OCI-LY7 (cell line): Measurements from ENCODE around the gene PLXNB1. TPM values are rescaled to one million over a fixed set of nuclear protein-coding genes. Genes with fewer than 3 reads are reported as not detected.
"Not testable (repeated sequence)": the region's sequence is repeated elsewhere in the genome, so short reads cannot be mapped to it uniquely, and the experiment has no call there.

Experiments
- BruUV-seq: library from RNA; stranded (reverse); fragments of 400-500 nt; replicated peaks from 2 replicates; lab custom pipeline; 2021; lab: Mats Ljungman, UMichigan
- CTCF ChIA-PET: fragments of 300-600 bp; sonication (Branson Sonifier 250); formaldehyde crosslinking; loops from one replicate; lab custom pipeline; 2022; ENCODE audit warnings: antibody characterized with exemption; ENCODE audit not compliant: unreplicated experiment; lab: Charles Lee
- POLR2A ChIA-PET: fragments of 300-600 bp; sonication (Branson Sonifier 250); formaldehyde crosslinking; loops from one replicate; lab custom pipeline; 2022; ENCODE audit warnings: antibody characterized with exemption; lab: Charles Lee
- DNase-seq: peaks from one replicate; pipeline ENCODE4 v3.0.0-alpha.2; 2015; ENCODE audit warnings: low spot score
- H2AFZ ChIP-seq: fragments of 200-600 bp; sonication (generic), shearing (Covaris generic); 2 replicates; pipeline ENCODE4 v1.6.1; 2014; ENCODE audit warnings: mild to moderate bottlenecking, antibody characterized with exemption, low read length, moderate library complexity
- H3K27ac ChIP-seq: fragments of 200-600 bp; sonication (generic); 2 replicates; pipeline ENCODE4 v1.5.1; 2014; ENCODE audit warnings: mixed run types, low read depth, mild to moderate bottlenecking, moderate library complexity, low read length, inconsistent platforms; ENCODE audit not compliant: poor library complexity, severe bottlenecking
- H3K36me3 ChIP-seq: fragments of 200-600 bp; sonication (generic); 2 replicates; pipeline ENCODE4 v1.6.1; 2014; ENCODE audit warnings: mild to moderate bottlenecking, antibody characterized with exemption, low read length, moderate library complexity, mixed read lengths; ENCODE audit not compliant: insufficient read depth
- H3K4me1 ChIP-seq: fragments of 200-600 bp; sonication (generic); 2 replicates; pipeline ENCODE4 v1.5.1; 2014; ENCODE audit warnings: mild to moderate bottlenecking, low read length; ENCODE audit not compliant: insufficient read depth, poor library complexity, severe bottlenecking
- H3K4me2 ChIP-seq: fragments of 200-600 bp; sonication (generic); 2 replicates; pipeline ENCODE4 v1.6.1; 2014; ENCODE audit warnings: mild to moderate bottlenecking, low read length
- H3K4me3 ChIP-seq: fragments of 200-600 bp; sonication (generic); 2 replicates; pipeline ENCODE4 v1.5.1; 2014; ENCODE audit warnings: mild to moderate bottlenecking, low read depth, low read length; ENCODE audit not compliant: poor library complexity, severe bottlenecking
- H3K79me2 ChIP-seq: fragments of 200-600 bp; sonication (generic); 2 replicates; pipeline ENCODE4 v1.6.1; 2016; ENCODE audit warnings: low read depth, mild to moderate bottlenecking, low read length, moderate library complexity, mixed read lengths; ENCODE audit not compliant: insufficient read depth
- H3K9me2 ChIP-seq: fragments of 200-600 bp; sonication (generic); 2 replicates; pipeline ENCODE4 v1.6.1; 2016; ENCODE audit warnings: mild to moderate bottlenecking, low read length, mixed read lengths; ENCODE audit not compliant: insufficient read depth
- H3K9me3 ChIP-seq: fragments of 200-600 bp; sonication (generic); 2 replicates; pipeline ENCODE4 v1.6.1; 2014; ENCODE audit warnings: mild to moderate bottlenecking, mixed run types, low read length, mixed read lengths
- H4K20me1 ChIP-seq: fragments of 200-600 bp; sonication (generic); 2 replicates; pipeline ENCODE4 v1.6.1; 2014; ENCODE audit warnings: mild to moderate bottlenecking, antibody characterized with exemption, low read length, moderate library complexity, mixed read lengths; ENCODE audit not compliant: insufficient read depth
- EZH2phosphoT487 ChIP-seq: fragments of 200-600 bp; sonication (generic); IDR thresholded peaks from 2 replicates; pipeline ENCODE4 v1.6.1; 2018; ENCODE audit warnings: low read depth, borderline replicate concordance, mild to moderate bottlenecking, mixed run types, antibody characterized with exemption, low read length, moderate library complexity, mixed read lengths
- intact Hi-C: fragments of 100-400 bp; cut with micrococcal nuclease; formaldehyde crosslinking; loops from one replicate; pipeline ENCODE4 v1.10.0; 2022; ENCODE audit not compliant: unreplicated experiment
- total RNA-seq, 2 experiments: library from RNA; depleted of rRNA in 1 of 2; stranded (reverse); fragments of >200 nt in 1 of 2; shearing (Covaris generic) in 1 of 2; gene quantifications; 2 replicates each; pipeline ENCODE4 v1.2.3, GENCODE V29; 2014 to 2022
- TF ChIP-seq, protein P1 (sequence below): fragments of 200-600 bp; sonication (generic); conservative IDR thresholded peaks from 2 replicates; pipeline ENCODE4 v1.5.1; 2014; ENCODE audit warnings: mild to moderate bottlenecking, antibody characterized with exemption, low read length, moderate library complexity, mixed read lengths

PLXNB1 gene
- total RNA-seq, 2 experiments from 2014 or later = 4.4 to 6.4 TPM

DNA sequence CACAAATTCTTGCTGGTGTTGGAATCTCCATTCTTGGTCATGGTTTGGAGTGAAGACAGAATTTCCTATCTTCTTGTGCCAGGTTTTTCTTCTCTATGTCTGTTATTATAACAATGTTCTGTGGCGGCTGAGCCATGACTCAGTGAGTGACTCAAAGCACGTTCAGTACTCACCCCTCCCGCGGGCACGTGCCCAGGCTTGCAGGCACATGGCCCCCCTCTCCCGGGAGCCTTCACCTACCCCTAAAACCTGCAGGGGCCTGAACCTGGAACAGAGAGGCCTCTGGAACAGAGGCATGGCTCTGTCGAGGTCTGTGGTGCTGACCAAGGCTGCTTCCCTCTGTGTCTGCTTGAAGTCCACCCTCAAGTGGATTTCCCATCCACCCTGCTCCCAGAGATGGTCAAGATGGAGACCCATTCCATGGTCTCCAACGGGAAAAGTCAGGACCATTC lies 27.6 kb downstream of the PLXNB1 start:
- no peak overlapping the region for H3K4me3 ChIP-seq
- intact Hi-C loops = loop anchor here (10.0 kb wide), 1 partner anchor 232 kb away; the partner anchor contains the start of gene SLC26A6
- BruUV-seq = no TSS peak
- H3K9me3 ChIP-seq = no peaks in the 10 kb centered on the region
- H3K79me2 ChIP-seq = no peaks in the 10 kb centered on the region
- ChIA-PET POLR2A (no interaction called here), CTCF (no interaction called here)
- H3K27ac ChIP-seq = no peak overlapping the region
- no peaks in the 10 kb centered on the region for H3K4me1 ChIP-seq
- no peak overlapping the region for H2AFZ ChIP-seq
- H3K9me2 ChIP-seq = no peaks in the 10 kb centered on the region
- no peak overlapping the region for H3K4me2 ChIP-seq
- TF ChIP-seq, protein P1, sequence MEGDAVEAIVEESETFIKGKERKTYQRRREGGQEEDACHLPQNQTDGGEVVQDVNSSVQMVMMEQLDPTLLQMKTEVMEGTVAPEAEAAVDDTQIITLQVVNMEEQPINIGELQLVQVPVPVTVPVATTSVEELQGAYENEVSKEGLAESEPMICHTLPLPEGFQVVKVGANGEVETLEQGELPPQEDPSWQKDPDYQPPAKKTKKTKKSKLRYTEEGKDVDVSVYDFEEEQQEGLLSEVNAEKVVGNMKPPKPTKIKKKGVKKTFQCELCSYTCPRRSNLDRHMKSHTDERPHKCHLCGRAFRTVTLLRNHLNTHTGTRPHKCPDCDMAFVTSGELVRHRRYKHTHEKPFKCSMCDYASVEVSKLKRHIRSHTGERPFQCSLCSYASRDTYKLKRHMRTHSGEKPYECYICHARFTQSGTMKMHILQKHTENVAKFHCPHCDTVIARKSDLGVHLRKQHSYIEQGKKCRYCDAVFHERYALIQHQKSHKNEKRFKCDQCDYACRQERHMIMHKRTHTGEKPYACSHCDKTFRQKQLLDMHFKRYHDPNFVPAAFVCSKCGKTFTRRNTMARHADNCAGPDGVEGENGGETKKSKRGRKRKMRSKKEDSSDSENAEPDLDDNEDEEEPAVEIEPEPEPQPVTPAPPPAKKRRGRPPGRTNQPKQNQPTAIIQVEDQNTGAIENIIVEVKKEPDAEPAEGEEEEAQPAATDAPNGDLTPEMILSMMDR = no peak
- TF ChIP-seq EZH2phosphoT487 = no peak
- no peak for DNase-seq
- H4K20me1 ChIP-seq = no peaks in the 10 kb centered on the region
- H3K36me3 ChIP-seq = no peaks in the 10 kb centered on the region

DNA sequence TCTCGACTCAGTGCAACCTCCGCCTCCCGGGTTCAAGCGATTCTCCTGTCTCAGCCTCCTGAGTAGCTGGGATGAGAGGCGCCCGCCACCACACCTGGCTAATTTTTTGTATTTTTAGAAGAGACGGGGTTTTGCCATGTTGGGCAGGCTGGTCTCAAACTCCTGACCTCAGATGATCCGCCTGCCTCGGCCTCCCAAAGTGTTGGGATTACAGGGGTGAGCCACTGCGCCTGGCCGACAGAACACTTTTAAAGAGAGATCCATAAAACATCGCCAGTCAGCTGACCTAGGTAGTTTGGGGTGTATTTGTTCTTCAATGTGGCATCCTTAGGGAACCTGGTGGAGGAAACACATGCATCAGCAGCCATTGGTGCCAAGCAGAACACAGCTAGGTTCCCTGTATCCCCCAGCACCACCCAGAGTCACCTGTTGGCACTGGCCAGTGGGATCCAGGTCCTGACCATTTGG lies 28.4 kb downstream of the PLXNB1 start:
- not testable (repeated sequence) for H3K79me2 ChIP-seq, BruUV-seq, H4K20me1 ChIP-seq, H3K9me3 ChIP-seq, H2AFZ ChIP-seq, H3K27ac ChIP-seq, H3K36me3 ChIP-seq, H3K9me2 ChIP-seq, H3K4me3 ChIP-seq, H3K4me1 ChIP-seq, H3K4me2 ChIP-seq, DNase-seq
- intact Hi-C loops = loop anchor here (1.0 to 10.0 kb wide), 7 partner anchors 21 to 255 kb away; partner anchors contain the start of gene SLC26A6
- POLR2A ChIA-PET = interaction anchor here (0.6 to 0.9 kb wide), 3 partner anchors 22 to 166 kb away, joined by 3 to 8 read pairs (median 7); no protein-coding TSS in a partner anchor
- CTCF ChIA-PET = interaction anchor here (0.8 to 2.4 kb wide), 5 partner anchors 33 to 207 kb away, joined by 3 to 31 read pairs (median 4); partner anchors contain the start of genes CCDC51 and TMA7

DNA sequence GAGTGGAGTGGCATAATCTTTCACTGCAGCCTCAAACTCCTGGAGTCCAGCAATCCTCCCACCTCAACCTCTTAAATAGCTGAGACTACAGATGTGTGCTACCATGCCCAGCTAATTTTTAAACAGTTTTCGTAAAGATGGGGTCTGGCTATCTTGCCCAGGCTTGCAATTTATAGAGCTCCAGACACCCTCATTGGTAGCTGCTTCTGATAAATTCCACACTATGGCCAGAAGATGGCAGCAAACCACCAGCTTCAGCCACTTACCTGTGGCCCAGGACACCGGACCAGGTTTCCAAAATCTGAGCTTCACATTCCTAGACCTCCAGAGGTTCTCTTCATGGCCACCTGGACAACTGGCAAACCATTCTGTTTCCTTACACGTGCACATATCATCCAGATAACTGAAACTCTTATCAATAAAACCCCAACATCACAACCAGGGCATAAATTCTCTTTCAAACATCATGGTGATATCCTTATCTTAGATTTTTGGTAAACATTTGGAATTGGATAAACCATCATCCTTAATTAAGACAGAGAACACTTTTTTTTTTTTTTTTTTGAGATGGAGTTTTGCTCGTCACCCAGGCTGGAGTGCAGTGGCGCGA lies 29.0 kb downstream of the PLXNB1 start:
- H3K27ac ChIP-seq = no peak overlapping the region
- H2AFZ ChIP-seq = no peak overlapping the region
- H3K4me1 ChIP-seq = no peaks in the 10 kb centered on the region
- H3K36me3 ChIP-seq = no peaks in the 10 kb centered on the region
- no peak overlapping the region for H3K4me3 ChIP-seq
- H3K9me2 ChIP-seq = no peaks in the 10 kb centered on the region
- CTCF ChIA-PET = interaction anchor here (0.6 to 2.4 kb wide), 7 partner anchors 33 to 208 kb away, joined by 3 to 31 read pairs (median 3); partner anchors contain the start of genes CCDC51, TMA7 and UQCRC1
- intact Hi-C loops = loop anchor here (1.0 to 10.0 kb wide), 7 partner anchors 21 to 256 kb away; partner anchors contain the start of gene SLC26A6
- no peak for TF ChIP-seq EZH2phosphoT487
- TF ChIP-seq, protein P1 = peak; percentile 92
- no TSS peak for BruUV-seq
- POLR2A ChIA-PET = interaction anchor here (0.6 to 1.3 kb wide), 6 partner anchors 13 to 1154 kb away, joined by 3 to 8 read pairs (median 3); partner anchors contain the start of genes BSN, CCDC51 and TMA7
- H3K79me2 ChIP-seq = no peaks in the 10 kb centered on the region
- no peak overlapping the region for H3K4me2 ChIP-seq
- H4K20me1 ChIP-seq = no peaks in the 10 kb centered on the region
- no peaks in the 10 kb centered on the region for H3K9me3 ChIP-seq
- DNase-seq = peak; percentile 79
